GM19240 (cell line): Measurements from ENCODE around the gene POU3F3.

Experiments used
- DNase-seq: peaks from one replicate; pipeline ENCODE4 v3.0.0; 2011; ENCODE audit warnings: low spot score; ENCODE audit not compliant: insufficient read length

The POU3F3 gene

DNA sequence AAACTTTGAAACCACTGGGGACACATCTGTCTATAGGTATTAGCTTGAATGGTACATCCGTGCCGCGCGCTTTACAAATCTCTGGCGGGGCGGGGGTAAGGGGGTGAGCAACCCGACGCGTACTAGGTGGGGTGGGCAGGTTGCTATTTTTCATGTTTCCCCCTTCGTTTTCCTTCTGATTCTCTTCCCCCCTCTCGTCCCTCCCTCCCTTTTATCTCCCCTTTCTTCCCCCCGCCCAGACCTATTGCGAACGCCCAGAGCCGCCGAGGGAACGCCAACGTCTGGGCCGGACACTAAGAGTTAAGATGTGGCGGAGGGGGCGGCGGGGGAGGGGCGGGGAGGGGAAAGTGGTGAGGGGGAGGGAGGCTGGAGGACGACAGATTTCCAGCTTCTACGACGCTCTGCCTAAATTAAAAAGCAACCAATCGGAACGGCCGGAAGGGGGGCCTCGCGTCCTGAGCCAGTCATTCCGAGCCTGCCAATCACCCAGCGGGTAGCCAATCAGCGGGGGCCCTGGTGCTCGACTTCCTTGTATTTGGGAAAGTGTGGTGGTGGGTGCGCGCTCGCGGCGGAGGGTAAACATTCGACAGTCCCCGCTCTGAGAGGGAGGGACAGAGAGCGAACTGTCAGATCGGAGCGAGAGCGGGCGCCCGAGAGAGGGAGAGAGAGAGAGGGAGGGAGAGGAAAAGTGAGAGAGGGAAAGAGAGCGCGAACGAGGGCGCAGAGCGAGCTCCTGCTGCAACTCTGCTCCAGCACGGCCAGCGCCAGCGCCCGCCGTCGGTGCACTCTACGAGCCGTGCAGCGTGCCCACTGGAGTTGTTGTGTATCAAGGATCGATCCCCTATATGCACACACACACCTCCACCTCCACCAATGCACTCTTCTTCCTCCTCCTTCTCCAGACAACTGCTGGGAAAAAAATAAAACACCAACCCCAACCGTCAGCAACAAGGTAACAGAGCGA lies at the start of gene POU3F3:
TSS of gene POU3F3 (plus strand) at position 582 of the 964 bp plus-strand sequence. CDS start 1,396 bp downstream, outside the sequence.
- DNase-seq, result no peak

DNA sequence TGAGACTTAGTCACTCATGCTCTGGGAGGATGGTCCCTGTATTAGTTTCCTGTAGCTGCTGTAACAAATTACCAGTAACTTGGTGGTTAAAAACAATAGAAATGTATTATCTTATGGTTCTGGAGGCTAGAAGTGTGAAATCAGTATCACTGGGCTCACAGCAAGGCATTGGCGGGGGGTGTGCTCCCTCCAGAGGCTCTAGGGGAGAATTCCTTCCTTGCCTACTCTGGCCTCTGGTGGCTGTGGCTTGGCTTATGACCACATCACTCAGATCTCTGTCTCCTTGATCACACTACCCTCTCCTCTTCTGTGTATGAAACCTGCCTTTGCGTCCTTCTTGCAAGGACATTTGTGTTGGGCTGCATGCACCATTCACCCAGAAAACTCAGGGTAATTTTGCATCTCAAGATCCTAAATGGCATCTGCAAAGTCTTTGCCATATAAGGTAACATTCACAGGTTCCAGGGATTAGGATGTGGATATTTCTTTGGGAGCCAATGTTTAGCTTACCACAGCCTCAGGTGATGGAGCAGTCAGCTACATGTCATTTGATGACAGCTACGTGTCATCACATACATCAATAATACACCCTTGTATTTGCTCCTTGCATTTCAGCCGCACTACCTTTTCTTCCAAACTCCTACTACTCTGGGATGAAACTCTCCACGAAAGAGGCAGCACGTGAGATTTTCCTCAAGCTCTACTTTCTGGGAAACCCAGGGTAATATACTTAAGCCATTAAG lies 49.6 kb upstream of the POU3F3 start:
- no peak for DNase-seq

DNA sequence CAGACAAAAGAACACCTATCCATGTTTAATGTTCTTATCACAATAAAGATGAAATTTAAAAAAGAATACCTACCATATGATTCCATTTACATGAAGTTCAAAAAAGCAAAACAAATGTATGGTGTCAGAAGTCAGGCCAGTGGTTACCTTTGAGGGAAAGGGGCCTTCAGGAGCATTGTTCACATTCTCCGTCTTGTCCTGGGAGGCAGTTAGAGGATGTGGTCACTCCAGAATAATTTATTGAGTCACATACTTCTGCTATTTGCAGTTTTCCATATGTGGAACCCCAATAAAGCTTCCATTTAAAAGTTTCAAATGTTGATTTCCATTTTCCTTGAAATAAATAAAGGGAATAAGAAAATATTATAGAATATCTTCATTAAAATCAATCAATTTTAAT lies 41.6 kb upstream of the POU3F3 start:
- DNase-seq, result no peak

DNA sequence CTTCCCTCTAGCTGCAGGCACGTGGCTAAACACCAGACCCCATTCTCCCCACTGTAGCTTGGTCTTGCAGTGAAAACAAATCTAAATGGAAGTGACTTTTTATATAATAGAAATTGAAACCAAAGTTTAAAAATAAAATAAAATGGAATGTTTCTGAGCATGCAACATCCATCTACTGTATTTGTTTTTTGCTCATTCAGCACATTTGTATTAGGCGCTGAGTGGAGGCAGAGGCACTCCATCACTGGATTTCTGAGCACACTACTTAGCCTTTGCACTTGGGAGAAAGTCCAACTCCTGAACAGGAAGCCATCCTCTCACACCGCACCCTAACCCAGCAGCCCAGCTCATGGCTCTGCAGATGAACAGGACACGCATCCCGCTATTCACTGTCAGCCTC lies 37.8 kb upstream of the POU3F3 start:
- DNase-seq, result no peak

DNA sequence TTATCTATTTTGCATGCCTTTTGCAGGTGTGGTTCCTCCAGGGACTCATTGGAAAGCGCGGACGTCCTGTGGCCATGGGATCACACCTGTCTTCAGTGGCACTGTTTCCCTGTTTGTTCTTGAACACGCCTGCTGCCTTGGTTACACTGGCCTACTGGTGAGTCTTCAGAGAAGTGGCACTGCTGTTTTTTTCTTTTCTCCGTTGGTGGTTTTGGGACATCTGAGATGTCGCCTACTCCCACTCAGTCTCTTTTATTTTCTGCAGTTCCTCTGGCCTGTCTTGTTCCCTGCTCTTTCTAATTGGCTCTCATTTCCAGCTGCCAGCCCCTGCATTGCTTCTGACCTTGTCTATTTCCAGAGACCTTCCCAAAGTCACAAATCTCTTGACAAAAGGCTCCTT lies 35.7 kb upstream of the POU3F3 start:
- no peak for DNase-seq

DNA sequence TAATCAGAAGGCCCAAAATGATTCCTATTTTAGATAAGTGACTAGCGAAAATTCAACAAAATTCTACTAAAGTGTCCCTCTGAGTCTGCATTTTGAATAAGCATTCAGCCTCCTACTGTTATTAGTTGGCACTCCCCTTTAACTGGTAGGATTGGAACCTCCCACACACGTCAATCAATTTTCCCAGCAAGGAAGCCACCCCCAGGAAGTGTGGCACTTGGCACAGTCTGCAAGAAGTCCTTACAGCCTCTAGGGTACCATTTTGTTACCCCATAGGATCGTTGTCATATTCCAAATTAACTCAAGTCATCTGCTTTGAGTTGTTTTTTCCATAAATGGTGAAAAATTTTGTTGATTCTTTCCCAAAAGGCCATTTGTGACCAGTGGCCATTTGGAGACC lies 33.8 kb upstream of the POU3F3 start:
- DNase-seq, result no peak

DNA sequence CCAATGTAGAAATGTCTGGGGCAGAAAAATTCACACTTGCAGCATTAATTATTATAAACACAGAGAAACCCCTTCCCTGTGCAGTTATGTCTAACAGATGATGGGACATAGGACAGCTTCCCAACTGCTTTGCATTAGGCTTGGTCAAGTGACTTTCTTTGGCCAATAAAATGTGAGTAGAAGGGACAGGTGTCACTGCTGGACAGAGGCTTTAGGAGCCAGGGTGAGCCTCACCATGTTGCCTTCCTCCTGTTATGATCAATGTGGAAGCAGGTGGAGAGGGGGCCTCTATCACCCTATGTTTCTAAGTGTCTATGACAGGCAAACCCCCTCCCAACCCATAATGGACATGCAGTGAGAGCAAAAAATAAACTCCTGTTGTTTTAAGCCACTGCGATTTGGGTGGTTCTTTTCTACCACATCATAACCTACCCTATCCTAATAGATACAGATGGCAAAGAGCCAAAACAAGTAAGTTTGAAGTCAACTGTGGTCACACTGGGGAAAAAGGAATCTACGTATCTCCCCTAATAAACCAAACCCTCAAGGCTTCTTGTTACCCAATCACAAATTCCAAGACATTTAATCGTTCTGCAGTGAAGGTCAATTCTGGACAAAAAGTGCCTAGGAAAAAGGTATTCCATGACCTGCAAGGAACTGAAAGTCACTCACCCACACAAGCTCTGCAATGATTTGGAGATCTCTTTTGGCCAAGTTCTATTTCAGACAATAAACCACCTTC lies 28.6 kb upstream of the POU3F3 start:
- no peak for DNase-seq

DNA sequence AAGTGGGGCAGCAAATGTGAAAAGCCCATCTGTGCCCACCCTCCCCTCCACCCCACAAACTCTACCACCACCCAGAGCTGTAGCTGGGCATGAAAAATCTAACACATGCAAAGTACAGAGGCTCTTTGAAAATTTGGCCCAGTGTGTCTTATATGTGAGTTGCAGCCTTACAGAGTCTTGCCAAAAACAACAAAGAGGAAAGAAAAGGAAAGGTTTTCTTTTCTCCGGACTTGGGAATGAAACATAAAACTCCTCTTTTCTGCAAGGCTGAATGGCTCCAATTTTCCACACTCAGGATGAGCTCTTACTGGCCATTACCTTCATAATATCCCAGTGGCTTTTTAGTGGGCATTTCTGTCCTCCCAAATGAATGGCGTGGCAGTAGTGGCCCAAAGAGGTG lies 27.9 kb upstream of the POU3F3 start:
- no peak for DNase-seq

DNA sequence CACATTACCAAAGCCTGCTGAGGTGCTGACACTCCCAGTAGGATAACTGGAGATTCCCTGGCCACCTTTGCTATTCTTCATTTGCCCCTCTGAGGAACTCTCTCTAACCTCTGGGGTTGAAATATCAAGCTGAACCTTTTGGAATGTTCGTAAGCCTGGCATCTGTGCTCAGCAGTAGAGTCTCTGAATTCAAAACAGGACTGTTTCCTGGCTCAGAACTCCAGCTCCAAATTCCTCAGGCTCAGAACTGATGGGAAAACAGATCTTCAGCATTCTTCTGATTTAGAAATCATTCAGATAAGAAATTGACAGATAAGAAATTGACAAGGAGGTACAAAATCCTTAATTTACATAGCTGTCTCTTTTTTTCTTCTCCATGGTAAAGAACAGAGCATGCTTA lies 22.2 kb upstream of the POU3F3 start:
- no peak for DNase-seq

DNA sequence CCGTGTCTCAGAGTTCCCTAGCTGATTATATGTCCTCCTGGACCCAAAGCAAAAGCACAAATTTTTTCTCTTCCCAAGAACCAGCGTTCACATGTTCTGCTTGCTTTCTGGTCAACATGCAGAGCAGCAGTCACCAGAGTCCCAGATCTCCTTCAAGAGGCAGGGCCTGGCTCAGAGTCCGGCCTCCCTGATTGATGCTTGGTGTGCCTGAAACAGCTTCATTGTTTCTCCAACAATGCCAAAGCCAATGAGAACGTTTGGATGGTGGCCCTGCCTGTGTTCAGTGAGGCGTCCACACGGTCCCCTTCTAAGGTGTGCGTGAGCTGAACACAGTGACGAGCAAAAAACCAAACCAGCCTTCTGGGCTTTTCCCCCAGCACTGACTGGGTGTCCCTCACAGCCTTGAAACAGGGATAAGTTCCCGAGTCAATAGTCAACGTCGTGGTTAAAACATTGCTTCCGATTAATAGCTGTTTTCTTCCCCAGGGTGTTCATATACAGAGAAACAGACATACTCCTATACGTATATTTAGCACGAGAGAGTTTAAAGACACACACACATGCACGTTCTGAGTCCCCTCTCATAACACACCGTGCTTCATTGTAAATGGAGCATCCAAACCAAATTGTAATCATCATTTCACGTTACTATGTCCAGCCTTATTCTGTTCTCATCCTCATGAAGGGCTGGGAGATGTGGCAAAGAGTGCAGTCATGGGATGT lies 19.3 kb upstream of the POU3F3 start:
- DNase-seq, result no peak

DNA sequence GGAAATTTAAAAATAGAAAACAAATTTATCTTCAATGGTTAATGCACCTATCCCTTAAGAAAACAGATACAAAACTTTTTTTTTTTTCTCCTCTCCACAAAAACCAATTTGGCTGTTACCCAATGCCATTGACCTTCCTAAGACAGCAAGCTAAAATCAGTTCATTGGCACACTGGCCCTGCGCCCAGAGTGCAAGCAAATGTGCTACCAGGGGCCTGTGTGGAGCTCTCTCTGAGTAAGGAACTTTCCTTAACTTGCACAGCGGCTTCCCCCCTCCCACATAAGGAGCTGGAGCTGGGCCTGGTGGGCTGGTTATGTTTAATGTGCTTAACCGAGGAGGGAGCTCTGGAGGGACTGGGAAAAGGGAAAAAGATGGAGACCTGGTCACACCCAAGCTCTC lies 17.6 kb upstream of the POU3F3 start:
- no peak for DNase-seq

DNA sequence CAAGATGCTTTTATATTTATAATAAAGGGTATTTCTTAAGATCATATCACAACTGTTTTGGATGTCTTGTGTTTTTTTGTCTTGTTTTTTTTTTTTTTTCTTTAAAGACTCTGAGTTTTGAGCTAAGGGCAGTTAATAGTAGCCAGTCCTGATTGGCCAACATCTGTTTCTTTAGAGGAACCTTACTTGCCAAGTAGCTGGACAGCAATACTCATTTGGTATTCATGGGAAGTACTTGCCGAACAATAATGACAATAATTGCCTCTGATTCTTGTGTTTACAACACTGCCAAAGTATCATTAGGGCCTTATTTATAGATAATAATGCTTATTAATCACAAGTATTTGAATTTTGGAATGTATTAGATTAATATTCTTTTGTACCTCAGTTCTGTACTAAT lies 17.1 kb upstream of the POU3F3 start:
- no peak for DNase-seq

DNA sequence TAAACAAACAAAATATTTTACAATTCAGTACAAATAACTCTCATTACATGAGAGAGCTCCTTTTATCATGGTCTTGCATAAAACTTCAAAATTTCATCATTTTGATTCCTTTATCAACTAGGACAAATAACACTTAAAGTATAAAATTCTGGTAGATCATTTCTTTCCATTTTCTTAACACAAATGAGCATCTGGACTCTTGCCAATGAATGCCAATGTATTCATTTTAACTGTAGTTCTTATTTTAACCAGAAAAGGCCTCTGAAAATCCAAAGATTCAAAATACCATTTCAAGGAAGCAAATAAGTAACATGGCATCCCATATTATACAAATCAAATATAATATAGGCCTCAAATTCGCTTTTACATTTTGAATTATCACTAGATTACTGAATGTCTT lies 13.8 kb upstream of the POU3F3 start:
- DNase-seq, result no peak

DNA sequence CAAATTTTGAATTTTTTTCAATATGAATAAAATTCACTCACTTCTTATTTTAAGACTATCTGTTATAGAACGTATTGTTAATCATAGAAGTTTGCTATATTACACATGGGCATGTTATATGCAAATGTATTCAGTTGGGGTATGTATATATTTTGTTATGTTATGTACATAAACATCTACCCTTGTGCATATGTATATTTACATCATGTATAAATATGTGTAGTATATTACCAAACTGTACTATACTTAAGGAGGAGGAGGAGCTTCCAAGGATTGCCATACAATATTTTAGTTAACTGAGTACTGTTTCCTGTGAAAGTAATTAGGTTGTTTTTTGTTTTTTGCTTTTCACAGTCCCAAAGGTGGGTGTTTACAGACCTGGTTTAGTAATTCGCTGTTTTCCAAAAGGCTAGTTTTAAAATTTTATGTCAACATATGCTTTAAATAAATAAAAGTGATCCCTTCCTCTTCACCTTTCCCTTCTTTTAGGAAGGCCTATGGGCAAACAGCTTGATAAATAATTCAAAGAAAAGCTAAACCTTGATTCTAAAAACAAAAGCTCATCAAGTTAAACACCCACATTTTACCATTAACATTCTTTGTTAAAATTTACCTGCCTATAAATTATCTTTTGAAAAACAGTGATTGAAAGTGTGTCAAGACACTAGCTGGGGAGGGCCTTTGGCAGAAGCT lies 12.9 kb upstream of the POU3F3 start:
- DNase-seq, result no peak

DNA sequence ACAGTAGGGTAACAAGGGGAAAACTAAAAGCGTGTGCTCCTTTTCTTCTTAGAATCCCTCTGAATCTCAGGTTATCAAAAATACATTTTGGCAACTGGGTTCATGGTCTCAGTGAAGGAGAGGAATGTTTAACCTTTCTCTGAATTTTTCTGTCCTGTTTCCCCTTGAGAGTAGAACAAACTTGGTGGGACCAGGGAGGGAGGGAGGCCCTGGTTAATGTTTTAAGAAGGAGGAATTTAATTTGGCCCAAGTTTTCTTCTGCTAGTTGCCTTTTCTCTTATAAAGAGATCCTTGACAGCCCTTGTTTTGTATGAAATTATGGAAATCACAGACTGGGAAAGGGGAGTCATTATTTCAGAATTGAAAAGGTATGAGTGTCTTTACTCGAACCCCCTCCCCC lies 12.2 kb upstream of the POU3F3 start:
- DNase-seq, result no peak

DNA sequence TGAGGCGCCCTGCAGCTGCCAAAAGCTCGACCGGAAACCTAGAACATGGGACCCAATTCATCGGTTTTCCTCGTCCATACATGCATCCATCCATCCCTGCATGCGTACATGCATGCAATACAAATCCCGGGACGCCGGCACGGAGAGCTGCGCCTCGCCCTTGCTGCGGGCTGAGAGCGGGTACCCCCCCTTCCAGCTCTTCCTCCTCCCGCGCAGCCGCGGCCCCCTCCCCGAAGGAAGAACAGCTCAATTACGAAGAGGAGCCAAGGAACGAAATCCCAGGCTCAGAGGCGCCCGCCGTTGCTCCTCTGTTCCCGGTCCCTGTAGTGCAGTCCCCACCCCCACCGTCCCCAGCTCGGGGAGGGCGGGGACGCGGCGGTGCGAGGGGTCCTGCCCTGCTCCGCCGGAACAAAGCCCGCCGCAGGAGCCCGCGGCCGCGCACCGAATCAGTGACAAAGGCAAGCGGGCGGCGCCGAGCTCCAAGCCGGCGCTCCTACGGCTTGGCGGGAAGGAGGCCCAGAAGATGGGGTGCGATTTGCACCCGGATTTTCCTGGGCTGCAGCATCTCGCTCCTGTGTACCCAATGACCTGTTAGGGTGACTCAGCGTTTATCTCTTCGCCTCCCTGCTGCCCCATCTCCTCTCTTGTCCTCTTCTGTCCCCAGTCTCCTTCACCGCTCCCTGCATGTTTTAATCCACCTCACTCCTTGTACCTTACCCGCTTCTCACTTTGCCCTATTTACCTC lies 8.9 kb upstream of the POU3F3 start:
- no peak for DNase-seq

DNA sequence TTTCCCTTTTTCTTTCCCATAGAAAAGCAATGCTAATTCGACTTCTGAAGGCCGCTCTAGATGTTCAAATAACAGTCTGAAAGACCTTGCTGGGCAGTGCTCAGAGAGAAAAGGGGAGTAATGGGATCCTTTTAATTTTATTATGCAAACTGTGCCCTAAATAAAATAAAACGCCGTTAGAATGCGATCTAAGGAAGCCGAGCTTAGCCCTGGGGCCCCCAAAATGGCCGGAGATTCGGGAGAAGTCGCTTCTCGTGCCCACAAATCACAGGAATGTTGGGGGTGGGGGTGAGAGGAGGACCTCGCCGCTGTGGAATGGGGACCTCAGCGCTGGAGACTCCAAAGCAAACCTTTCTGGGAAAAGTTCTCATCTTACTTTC lies 8.4 kb upstream of the POU3F3 start:
- DNase-seq, result no peak

DNA sequence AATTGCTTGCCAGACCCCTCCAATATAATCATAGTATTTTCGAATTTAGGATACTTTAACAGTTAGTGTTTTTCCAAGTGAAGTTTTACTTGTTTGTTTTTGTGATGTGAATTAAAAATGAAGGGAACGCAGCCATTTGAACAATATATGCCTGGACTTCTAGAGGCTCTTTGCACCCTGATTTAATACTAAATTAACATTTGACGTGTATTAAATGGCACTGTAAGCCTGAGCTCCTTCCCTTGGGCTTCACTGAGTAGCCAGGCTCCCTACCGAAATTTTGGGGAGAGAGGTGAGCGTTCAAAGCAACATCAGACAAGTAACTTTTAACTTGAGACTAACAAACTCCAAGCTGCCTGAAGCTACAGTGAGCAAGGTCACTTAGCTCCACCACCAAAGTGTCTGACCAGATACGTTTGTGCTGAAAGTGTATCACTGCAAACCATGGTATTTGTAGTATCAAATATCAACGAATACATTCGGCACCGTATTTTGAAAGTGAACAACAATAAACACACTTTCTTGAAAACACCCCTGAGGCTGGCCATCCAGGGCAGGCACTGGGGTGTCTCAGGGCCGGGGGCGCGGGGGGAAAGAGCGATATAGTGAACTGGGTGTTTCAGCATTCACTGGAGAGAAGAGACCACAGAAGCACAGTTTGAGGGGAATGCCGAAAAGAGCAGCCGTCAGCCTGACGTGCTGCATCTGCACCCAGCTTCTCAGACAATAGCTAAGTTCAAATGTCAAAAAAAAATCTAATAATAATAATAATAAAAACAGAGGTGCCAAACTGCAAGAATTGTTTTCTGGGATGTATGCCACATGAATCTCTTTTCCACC lies 7.7 kb upstream of the POU3F3 start:
- no peak for DNase-seq
